ENCODE measurements around the gene PGM1. TPM values are rescaled to one million over a fixed set of nuclear protein-coding genes. Genes with fewer than 3 reads are reported as not detected.

Gene PGM1
- total RNA-seq, 1 donor from 2014 or later, result 22.7 TPM

DNA sequence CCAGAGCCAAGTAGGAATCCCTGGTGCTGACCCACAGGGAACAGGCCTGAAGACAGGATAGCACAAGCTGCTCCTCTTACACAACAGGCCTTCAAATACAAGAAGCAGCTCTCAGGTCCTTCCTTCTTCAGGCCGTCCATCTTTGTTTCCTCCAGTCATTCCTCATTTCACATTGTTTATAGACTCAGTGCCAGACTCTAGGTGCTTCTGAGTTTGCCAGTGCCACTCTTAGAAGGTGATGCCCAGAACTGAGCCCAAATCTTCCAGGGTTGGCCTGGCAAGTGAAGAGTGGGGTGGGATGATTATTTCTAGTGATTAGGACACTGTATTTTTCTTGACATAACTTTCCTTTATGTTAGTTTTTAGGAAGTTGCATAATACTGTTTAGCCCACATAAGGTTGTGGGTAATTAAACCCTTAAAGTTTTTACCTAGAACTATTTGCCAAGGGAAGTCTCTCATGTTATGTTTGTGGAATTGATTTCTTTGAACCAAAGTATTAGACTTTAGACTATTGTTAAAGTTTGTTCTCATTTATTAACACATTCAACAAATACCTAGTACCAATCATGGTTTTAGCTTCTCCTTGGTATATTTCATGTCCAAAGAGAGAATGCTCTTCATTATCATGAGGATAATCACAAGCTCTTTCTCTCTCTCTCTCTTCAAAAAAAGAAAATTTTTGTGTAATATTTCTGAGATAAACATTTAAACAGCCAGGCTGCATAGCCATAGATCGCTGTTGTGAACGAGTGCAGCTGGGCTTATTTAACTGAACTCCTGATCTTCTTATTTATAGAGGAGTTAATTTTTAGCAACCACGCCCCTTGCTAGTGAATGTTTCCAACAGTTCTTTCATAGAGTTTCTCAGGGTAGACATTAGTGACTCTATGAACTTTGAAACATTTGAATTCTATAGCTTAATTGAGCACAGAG, 47.7 kb downstream of the PGM1 start:
- Mint-ChIP-seq H3K9me3 (peaks cover under 1% of the 10 kb centered on the region), H3K4me1 (peaks cover 18% of the 10 kb centered on the region), H3K4me3 (no peak overlapping the region), H3K36me3 (peaks cover 29% of the 10 kb centered on the region), H3K27ac (peak overlapping the region; percentile 22), H3K27me3 (ENCODE audit: insufficient read depth, low read depth) (peaks cover 8% of the 10 kb centered on the region)
- Histone ChIP-seq H4K20me1 (ENCODE audit: low read depth) (no peaks in the 10 kb centered on the region), H3K4me2 (no peak overlapping the region), H3K27ac (no peak overlapping the region), H3F3A (ENCODE audit: low read depth) (no peaks in the 10 kb centered on the region), H3K4me1 (peaks cover 5% of the 10 kb centered on the region), H3K4me3 (no peak overlapping the region), H2AFZ (replicated peaks) (no peak overlapping the region), H3K27me3 (no peaks in the 10 kb centered on the region), H3K9ac (no peak overlapping the region), H3K79me2 (ENCODE audit: low read depth) (no peaks in the 10 kb centered on the region), H3K36me3 (no peaks in the 10 kb centered on the region), H3K9me3 (ENCODE audit: low read depth) (no peaks in the 10 kb centered on the region)
- no peak for DNase-seq (ENCODE audit: low spot score)
- no peak for TF ChIP-seq EZH2phosphoT487 (IDR thresholded peaks at IDR 0.05)
- TF ChIP-seq, protein P1, sequence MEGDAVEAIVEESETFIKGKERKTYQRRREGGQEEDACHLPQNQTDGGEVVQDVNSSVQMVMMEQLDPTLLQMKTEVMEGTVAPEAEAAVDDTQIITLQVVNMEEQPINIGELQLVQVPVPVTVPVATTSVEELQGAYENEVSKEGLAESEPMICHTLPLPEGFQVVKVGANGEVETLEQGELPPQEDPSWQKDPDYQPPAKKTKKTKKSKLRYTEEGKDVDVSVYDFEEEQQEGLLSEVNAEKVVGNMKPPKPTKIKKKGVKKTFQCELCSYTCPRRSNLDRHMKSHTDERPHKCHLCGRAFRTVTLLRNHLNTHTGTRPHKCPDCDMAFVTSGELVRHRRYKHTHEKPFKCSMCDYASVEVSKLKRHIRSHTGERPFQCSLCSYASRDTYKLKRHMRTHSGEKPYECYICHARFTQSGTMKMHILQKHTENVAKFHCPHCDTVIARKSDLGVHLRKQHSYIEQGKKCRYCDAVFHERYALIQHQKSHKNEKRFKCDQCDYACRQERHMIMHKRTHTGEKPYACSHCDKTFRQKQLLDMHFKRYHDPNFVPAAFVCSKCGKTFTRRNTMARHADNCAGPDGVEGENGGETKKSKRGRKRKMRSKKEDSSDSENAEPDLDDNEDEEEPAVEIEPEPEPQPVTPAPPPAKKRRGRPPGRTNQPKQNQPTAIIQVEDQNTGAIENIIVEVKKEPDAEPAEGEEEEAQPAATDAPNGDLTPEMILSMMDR (IDR thresholded peaks at IDR 0.05), result no peak
- TF ChIP-seq EZH2 (IDR thresholded peaks at IDR 0.05), result no peak

DNA sequence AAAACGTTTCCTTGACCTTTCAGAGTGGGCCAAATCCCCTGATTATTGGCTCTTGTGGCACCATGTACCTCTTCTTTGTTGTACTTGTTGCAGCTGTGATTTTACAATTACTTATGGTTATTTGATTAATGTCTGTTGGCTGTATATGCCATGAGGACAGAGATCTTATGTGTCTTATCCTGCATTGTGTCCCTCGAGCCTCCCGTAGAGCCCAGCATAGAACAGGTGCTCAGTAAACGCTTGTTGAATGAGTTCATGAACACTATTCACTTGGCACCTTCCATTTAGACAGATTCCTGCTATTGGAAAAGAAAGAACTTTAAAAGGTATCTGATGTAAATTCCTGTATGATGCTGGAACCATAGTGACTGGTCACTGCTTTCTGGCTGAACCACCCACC, 48.4 kb downstream of the PGM1 start:
- H3K9ac ChIP-seq, result no peak overlapping the region
- Mint-ChIP-seq H3K9me3 (peaks cover 2% of the 10 kb centered on the region), H3K4me3 (no peak overlapping the region), H3K36me3 (peaks cover 25% of the 10 kb centered on the region), H3K27me3 (ENCODE audit: insufficient read depth, low read depth) (peaks cover 10% of the 10 kb centered on the region), H3K4me1 (peaks cover 18% of the 10 kb centered on the region), H3K27ac (no peak overlapping the region)
- no peak overlapping the region for H2AFZ ChIP-seq (replicated peaks)
- no peaks in the 10 kb centered on the region for H3K9me3 ChIP-seq (ENCODE audit: low read depth)
- no peaks in the 10 kb centered on the region for H3K79me2 ChIP-seq (ENCODE audit: low read depth)
- H3K27ac ChIP-seq, result no peak overlapping the region
- no peak overlapping the region for H3K4me2 ChIP-seq
- no peaks in the 10 kb centered on the region for H4K20me1 ChIP-seq (ENCODE audit: low read depth)
- H3K4me1 ChIP-seq, result peaks cover 5% of the 10 kb centered on the region
- no peaks in the 10 kb centered on the region for H3F3A ChIP-seq (ENCODE audit: low read depth)
- H3K27me3 ChIP-seq, result no peaks in the 10 kb centered on the region
- TF ChIP-seq, protein P1 (IDR thresholded peaks at IDR 0.05), result no peak
- TF ChIP-seq EZH2phosphoT487 (IDR thresholded peaks at IDR 0.05) (no peak), EZH2 (IDR thresholded peaks at IDR 0.05) (no peak)
- no peaks in the 10 kb centered on the region for H3K36me3 ChIP-seq
- no peak for DNase-seq (ENCODE audit: low spot score)
- H3K4me3 ChIP-seq, result no peak overlapping the region

- no peak overlapping the region for H2AFZ ChIP-seq (replicated peaks)
- H3K27ac ChIP-seq, result no peak overlapping the region
- no peak overlapping the region for H3K4me2 ChIP-seq
- Mint-ChIP-seq H3K4me1 (peaks cover 16% of the 10 kb centered on the region), H3K9me3 (peaks cover 2% of the 10 kb centered on the region), H3K4me3 (no peak overlapping the region), H3K27me3 (ENCODE audit: insufficient read depth, low read depth) (peaks cover 7% of the 10 kb centered on the region), H3K27ac (no peak overlapping the region), H3K36me3 (peaks cover 22% of the 10 kb centered on the region)
- no peak for DNase-seq (ENCODE audit: low spot score)
- no peak overlapping the region for H3K9ac ChIP-seq
- peaks cover 3% of the 10 kb centered on the region for H3K4me1 ChIP-seq
- no peak overlapping the region for H3K4me3 ChIP-seq
- TF ChIP-seq, protein P1 (IDR thresholded peaks at IDR 0.05), result no peak
- TF ChIP-seq EZH2 (IDR thresholded peaks at IDR 0.05), result no peak
- no peak for TF ChIP-seq EZH2phosphoT487 (IDR thresholded peaks at IDR 0.05)
- no peaks in the 10 kb centered on the region for H3K27me3 ChIP-seq
- no peaks in the 10 kb centered on the region for H3K79me2 ChIP-seq (ENCODE audit: low read depth)
- no peaks in the 10 kb centered on the region for H3K9me3 ChIP-seq (ENCODE audit: low read depth)
- H3F3A ChIP-seq (ENCODE audit: low read depth), result no peaks in the 10 kb centered on the region
- H4K20me1 ChIP-seq (ENCODE audit: low read depth), result no peaks in the 10 kb centered on the region
- no peaks in the 10 kb centered on the region for H3K36me3 ChIP-seq
Observed at GRCh38 chr1:63642901-63643300, 49.7 kb downstream of the PGM1 start.

Measured in neural progenitor cell (in vitro differentiated cells).